Stomach (tissue), 4 donors: Measurements from ENCODE around the gene TPSB2.
"Not testable (repeated sequence)": the region's sequence is repeated elsewhere in the genome, so short reads cannot be mapped to it uniquely, and the experiment has no call there.

Source experiments
- CTCF ChIP-seq, 7 experiments: fragments of 450-650 bp in 4 of 7; fragments of 200-600 bp in 3 of 7; sonication (generic) in 3 of 7; IDR thresholded peaks; one replicate each; pipeline ENCODE4 v1.5.1; 2016 to 2019; ENCODE audit warnings: antibody characterized with exemption in 7 of 7, control low read depth in 2 of 7, mild to moderate bottlenecking in 1 of 7
- POLR2AphosphoS5 ChIP-seq, 3 donors: sonication (generic); formaldehyde crosslinking; IDR thresholded peaks; one replicate each; pipeline ENCODE4 v1.6.1; 2016; ENCODE audit warnings: antibody characterized with exemption in 3 of 3

GRCh38 chr16:1225728-1226311 is 4.2 kb downstream of the TPSB2 start:
- not testable (repeated sequence) for TF ChIP-seq CTCF, POLR2AphosphoS5 (IDR thresholded peaks at IDR 0.05)
